Left forelimb (tissue), 1 donor: ENCODE data around the gene ADCY2.

ENCODE experiments used
- DNase-seq: peaks from one replicate; pipeline ENCODE4 v3.0.0-alpha.2; 2018; ENCODE audit warnings: low spot score

Gene ADCY2

DNA sequence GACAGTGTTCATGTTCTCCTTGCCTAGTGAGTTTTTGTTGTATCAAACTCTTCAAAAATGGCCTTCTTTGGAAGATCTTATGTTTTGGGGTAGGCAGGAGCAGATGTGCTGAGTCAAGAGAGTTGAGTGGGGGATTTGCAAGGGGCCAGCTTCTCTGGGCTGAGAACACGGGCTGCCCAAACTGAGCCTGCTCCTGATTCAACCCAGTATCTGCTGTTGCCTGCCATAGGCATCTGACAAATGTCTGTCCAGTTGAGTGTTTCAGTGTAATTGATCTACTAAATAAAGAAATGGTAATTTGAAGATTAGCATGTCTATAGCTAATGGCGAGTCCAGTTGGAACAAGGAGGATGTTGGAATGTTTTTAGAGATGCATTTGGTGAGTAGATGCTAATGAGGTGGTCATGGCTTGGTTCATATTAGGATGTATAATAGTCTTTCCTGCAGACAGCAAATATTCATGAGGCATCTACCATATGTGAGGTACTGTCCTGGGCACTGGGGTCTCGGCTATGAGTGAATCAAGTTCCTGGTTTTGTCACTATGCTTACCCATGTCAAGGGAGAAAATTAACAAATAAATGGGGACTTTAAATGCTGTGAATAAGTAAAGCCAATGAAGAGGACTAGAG lies 119.5 kb downstream of the ADCY2 start:
- no peak for DNase-seq

GRCh38 chr5:7516253-7516652 lies 120.3 kb downstream of the ADCY2 start:
- no peak for DNase-seq

- DNase-seq: no peak
Observed at GRCh38 chr5:7517006-7517405, 121.1 kb downstream of the ADCY2 start.

- no peak for DNase-seq
Observed at GRCh38 chr5:7518947-7519560, 123.1 kb downstream of the ADCY2 start.

DNA sequence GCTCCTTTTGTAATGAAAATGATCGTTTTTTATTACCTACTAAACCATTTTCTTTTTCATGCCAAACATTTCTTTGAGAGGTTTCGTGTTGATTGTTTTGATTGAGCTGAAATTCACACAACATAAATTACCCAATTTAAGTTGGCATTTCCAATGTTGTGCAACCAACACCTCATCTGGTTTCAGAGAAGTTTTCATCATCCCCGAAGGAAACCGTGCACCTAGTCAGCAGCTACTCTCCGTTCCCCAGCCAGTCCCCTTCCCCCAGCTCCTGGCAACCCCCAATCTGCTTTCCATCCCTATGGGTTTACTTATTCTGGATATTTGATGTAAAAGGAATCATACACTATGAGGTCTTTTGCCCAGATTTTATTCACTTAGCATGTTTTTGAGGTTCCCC lies 123.6 kb downstream of the ADCY2 start:
- no peak for DNase-seq

DNA sequence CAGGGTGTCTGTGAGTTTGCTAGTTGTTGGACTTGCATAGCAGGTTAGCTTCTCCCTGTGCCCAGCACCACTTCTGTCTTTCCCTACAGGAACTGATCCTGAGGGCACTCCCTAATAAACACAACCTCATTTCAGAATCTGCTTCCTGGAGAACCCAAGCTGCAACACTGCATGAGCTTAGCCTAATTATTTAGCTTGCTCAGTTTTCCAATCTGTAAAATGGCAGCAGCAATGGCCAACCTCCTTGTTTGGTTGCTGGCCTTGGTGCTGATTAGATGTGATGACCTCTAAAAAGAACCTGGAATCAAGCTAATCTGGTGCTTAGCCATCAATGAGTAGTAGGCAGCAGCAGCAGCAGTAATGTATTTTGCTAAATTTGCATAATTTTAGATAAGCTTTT lies 133.9 kb downstream of the ADCY2 start:
- DNase-seq: no peak

- no peak for DNase-seq
Observed at GRCh38 chr5:7533941-7534340, 138.0 kb downstream of the ADCY2 start.

- DNase-seq: no peak
Observed at GRCh38 chr5:7534505-7534904, 138.6 kb downstream of the ADCY2 start.

GRCh38 chr5:7537573-7537972 lies 141.6 kb downstream of the ADCY2 start:
- DNase-seq: no peak

DNA sequence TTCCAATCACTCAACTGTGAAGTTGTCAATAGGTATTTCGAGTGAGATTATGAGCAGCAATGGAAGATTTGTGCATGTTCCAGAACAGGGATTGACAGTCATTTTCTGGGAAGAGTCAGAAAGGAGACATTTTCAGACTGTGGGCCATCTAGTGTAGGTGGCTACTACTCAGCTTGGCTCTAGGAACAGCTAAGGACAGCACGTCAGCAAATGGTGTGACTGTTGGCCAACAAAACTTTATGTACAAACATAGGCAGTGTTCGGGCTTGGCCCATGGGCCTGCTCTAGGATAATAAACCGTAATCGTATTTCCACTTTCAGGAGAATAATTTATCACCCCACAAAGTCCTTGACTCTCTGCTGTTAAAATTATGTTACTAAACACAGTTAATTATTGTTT lies 143.6 kb downstream of the ADCY2 start:
- no peak for DNase-seq

DNA sequence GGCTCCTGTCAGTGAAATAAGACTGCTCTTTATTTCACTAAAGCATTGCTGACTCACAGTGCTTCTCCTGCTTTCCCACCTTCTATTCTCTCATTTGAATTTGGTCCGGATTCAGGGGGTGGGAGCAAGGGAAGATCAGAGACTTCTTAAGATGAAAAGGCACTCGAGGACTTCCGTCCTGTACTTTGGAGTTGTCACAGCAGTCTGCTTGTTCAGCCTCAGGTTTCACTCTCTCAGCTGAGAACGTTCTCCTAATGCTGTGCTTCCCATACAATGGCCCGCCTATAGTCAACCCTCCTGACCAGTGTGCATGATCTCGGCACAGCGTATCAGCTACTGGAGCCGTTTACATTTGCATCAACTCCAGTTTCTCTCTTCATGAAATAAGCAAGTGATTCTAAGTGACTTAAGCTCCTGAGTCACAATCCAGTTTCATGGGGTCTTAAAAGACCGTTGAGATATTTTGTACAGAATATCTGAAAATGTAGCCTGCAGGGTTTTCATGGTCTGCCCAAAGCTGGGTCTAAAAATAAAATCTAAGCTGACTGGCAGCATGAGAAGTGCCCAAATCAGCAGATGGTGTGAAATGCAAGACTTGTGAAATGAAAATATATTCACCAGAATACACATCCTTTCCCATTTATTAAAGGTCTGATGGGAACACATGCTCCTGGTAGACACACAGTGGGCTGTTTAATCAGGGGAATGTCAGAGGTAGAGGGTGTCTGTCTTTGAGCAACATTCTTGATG lies 145.0 kb downstream of the ADCY2 start:
- no peak for DNase-seq

DNA sequence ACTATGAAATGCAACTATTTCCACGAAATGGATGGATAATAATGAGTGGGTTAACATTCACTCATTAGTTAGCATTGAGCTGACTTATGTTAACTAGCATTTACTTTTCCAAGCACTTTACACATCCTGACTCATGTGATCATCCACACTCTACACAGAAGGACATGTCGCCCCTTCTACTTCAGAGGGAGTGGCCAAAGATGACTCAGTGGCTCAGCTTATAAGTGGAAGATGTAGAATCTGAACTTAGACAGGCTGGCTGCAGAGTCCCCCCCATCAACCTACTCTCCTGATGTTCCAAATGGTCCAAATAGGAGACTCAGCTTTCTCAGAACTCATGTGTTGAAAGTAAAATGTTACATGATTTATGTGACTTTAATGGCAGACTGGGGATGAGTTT lies 146.0 kb downstream of the ADCY2 start:
- no peak for DNase-seq

DNA sequence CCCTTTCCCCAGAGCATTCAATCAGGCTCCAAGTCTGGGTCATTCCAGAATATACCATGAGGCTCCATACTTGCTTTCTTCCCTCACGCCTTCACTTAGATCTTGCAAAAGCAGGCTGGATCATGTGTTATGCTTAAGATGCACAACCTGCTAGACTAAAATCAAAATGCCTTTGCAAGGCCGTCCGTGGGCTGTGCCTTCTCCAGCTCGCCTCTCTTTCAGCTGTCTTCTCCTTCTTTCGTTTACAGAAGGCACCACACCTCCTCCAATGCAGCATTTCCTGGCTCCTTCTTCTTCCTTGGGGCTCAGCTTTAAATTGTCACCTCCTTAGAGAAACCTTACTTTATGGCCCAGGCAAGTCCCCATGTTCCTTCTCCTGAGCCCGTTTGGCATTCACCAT lies 150.6 kb downstream of the ADCY2 start:
- no peak for DNase-seq

GRCh38 chr5:7548596-7548995 lies 152.7 kb downstream of the ADCY2 start:
- no peak for DNase-seq

GRCh38 chr5:7565559-7565958 lies 169.6 kb downstream of the ADCY2 start:
- DNase-seq: no peak

DNA sequence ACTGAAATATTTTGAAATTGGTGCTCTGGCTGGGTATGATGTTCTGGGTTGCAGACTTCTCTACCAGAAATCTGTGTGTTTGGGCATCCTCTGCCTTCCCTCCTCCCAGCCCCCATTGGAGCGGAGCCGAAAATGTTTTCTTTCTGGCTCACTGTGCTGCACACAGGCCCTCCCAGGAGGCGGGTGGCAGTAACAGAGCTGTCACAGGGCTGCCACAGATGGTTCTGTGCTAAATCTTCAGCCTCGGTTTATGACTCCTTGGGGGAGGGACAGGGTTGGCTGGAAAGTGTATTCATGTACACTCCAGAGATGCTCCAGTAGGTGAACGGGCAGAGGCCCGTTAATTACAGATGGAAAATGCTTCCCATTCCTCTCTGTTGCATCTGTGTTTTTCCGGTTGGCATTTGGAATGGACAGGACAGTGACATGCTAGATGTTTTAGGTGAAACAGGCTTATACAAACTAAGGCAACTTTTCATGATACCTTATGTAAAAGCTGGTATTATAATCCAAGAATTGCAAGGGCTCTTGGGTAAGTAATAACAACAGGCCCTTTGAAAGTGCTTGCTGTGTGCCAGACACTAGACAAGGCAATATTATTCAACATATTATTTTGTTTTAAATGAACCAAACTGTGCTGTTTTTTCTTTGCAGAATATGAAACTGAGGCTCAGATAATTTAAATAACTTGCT lies 180.2 kb downstream of the ADCY2 start:
- DNase-seq: no peak

GRCh38 chr5:7577381-7577780 lies 181.4 kb downstream of the ADCY2 start:
- no peak for DNase-seq

GRCh38 chr5:7578071-7578470 lies 182.1 kb downstream of the ADCY2 start:
- DNase-seq: no peak

DNA sequence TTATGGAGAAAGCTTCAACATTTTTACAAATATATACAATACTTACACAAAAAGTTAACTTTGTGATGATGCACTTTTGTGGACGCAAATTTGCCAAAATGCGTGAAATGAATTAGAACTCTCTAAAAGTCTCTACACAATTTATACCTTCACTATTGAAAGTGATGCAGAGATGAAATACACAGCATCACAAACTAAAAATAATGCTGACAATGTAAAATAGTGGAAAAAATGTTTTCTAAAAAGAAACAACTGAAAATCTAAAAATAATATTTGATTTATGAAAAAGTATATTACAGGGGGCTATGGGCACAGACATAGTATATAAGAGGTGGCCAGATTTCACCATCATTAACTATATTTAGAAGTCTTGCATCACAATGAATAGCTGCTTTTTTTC lies 188.8 kb downstream of the ADCY2 start:
- DNase-seq: no peak

DNA sequence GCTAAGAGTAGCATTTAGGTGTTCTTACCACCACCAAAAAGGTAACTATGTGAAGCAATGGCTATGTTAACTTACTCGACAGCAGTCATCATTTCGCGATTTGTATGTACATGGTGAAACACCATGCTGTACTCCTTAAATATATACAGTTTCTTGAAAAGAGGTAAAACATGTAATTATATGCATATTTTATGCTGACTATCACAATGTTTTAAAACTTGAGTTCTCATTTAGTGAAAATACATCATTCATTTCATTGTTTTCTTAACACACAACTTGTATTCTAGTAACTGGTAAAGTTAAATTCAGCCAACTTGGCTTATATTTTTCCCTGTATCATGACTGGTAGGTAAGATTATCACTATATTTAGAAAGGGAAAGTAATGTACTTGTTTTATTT lies 189.9 kb downstream of the ADCY2 start:
- no peak for DNase-seq

DNA sequence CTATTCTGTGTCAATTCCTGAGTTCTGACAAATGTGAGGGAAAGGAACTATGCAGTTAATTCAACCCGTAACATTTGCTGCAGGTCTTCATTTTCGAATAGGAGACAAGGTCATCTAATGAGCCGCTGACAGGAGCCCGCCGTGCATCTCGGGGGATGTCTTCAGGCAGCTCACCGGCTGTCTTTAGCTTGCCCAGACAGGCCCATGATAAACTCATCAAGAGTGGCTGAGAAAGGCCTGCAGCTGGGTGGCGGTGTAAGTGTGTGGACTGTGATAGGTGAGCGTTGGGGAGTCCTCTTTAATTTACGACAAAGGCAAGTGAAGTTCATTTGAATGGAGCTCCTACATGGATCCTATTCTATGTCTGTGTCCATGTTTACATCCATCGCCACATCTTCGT lies 190.5 kb downstream of the ADCY2 start:
- DNase-seq: no peak

GRCh38 chr5:7589800-7590199 lies 193.9 kb downstream of the ADCY2 start:
- no peak for DNase-seq

- DNase-seq: no peak
Observed at GRCh38 chr5:7592910-7593309, 197.0 kb downstream of the ADCY2 start.
